SKM-1 (cell line): Measurements from ENCODE around the gene RAI2.
"Not testable (repeated sequence)": the region's sequence is repeated elsewhere in the genome, so short reads cannot be mapped to it uniquely, and the experiment has no call there.

Experiments used
- DNase-seq: peaks from one replicate; lab custom pipeline; 2025; ENCODE audit not compliant: unreplicated experiment; lab: John Stamatoyannopoulos, UW

Gene RAI2

GRCh38 chrX:17786554-17787347 is 74.3 kb downstream of the RAI2 start:
- not testable (repeated sequence) for DNase-seq

GRCh38 chrX:17779434-17779833 is 81.7 kb downstream of the RAI2 start:
- DNase-seq: no peak

GRCh38 chrX:17778997-17779396 is 82.1 kb downstream of the RAI2 start:
- no peak for DNase-seq

GRCh38 chrX:17774053-17774452 is 87.0 kb downstream of the RAI2 start:
- no peak for DNase-seq

GRCh38 chrX:17773221-17773876 is 87.7 kb downstream of the RAI2 start:
- DNase-seq: no peak

GRCh38 chrX:17769701-17770269 is 91.3 kb downstream of the RAI2 start:
- DNase-seq: no peak

GRCh38 chrX:17768997-17769396 is 92.1 kb downstream of the RAI2 start:
- DNase-seq: no peak

- no peak for DNase-seq
Observed at GRCh38 chrX:17767734-17768133, 93.4 kb downstream of the RAI2 start.

- no peak for DNase-seq
Observed at GRCh38 chrX:17759990-17760389, 101.1 kb downstream of the RAI2 start.

GRCh38 chrX:17758382-17758781 is 102.7 kb downstream of the RAI2 start:
- DNase-seq: no peak

- no peak for DNase-seq
Observed at GRCh38 chrX:17750436-17750835, 110.7 kb downstream of the RAI2 start.
